ENCODE results near the gene CENPF. TPM values are rescaled to one million over a fixed set of nuclear protein-coding genes. Genes with fewer than 3 reads are reported as not detected.

CENPF gene
- total and polyA plus RNA-seq, 9 of the 15 experiments (the other 6 are each of a cell fraction or from before 2014, with no cell fraction given) = 50.6 to 180 (median 98.3) TPM

GRCh38 chr1:214694769-214695168 lies 91.8 kb downstream of the CENPF start:
- no peaks in the 10 kb centered on the region for H3K27me3 ChIP-seq (ENCODE audit: control insufficient read depth in 2 of 2, insufficient read depth in 2 of 2, low read length in 2 of 2)
- no peaks in the 10 kb centered on the region for H4K20me1 ChIP-seq (replicated peaks; ENCODE audit: control insufficient read depth, insufficient read depth, low read length)
- H3K9ac ChIP-seq (ENCODE audit: insufficient read depth in 1 of 2, low read depth in 2 of 2, low read length in 2 of 2) = no peak overlapping the region
- POLR2A ChIA-PET = no interaction called here
- H2AFZ ChIP-seq (ENCODE audit: low read depth, low read length) = no peak overlapping the region
- WGBS (ENCODE audit: insufficient coverage, low coverage, missing lambda C conversion rate) = 2% methylated on average over 4 of the region's 4 CpGs
- no peak for DNase-seq (ENCODE audit: extremely low read depth in 1 of 4, low spot score in 3 of 4)
- H3K9me3 ChIP-seq (replicated peaks; ENCODE audit: control insufficient read depth, insufficient read depth, low read depth, low read length) = no peaks in the 10 kb centered on the region
- H3K4me2 ChIP-seq (ENCODE audit: insufficient read depth, low read length) = no peak overlapping the region
- no peaks in the 10 kb centered on the region for H3K79me2 ChIP-seq (ENCODE audit: control insufficient read depth, insufficient read depth, low read length)
- FAIRE-seq = no peak
- no peak overlapping the region for H3K4me3 ChIP-seq
- BruUV-seq (replicated peaks) = no TSS peak
- CTCF ChIA-PET (ENCODE audit: low intra/inter-chr PET ratio) = no interaction called here
- in situ Hi-C loops (cut with MboI) (no loop called here), intact Hi-C loops (cut with micrococcal nuclease) (no loop called here)
- no peaks in the 10 kb centered on the region for H3K36me3 ChIP-seq (ENCODE audit: control insufficient read depth, insufficient read depth, low read length)
- H3K9me1 ChIP-seq (ENCODE audit: control insufficient read depth, insufficient read depth, low read length) = no peaks in the 10 kb centered on the region
- H3K4me1 ChIP-seq (replicated peaks in 1 of 2; ENCODE audit: control insufficient read depth in 2 of 2, insufficient read depth in 2 of 2, low read length in 2 of 2) = no peaks in the 10 kb centered on the region
- H3K27ac ChIP-seq (ENCODE audit: extremely low read depth, low read depth, low read length) = no peak overlapping the region
- ATAC-seq = no peak
- TF ChIP-seq HNRNPLL (IDR thresholded peaks at IDR 0.05; ENCODE audit: low read depth, low read length, poor library complexity, severe bottlenecking) = no peak
- no peak for TF ChIP-seq U2AF1 (optimal IDR thresholded peaks at IDR 0.05; ENCODE audit: low read depth, low read length)
- TF ChIP-seq ZBTB17 (CRISPR knock-in tag; IDR thresholded peaks at IDR 0.05) = no peak
- TF ChIP-seq ZFX (CRISPR knock-in tag; IDR thresholded peaks at IDR 0.05) = no peak
- TF ChIP-seq PTTG1 (tag; IDR thresholded peaks at IDR 0.05; ENCODE audit: low read depth) = no peak
- TF ChIP-seq CTCF (IDR thresholded peaks at IDR 0.05 in 2 of 3, conservative IDR thresholded peaks at IDR 0.05 in 1 of 3; ENCODE audit: insufficient read depth in 2 of 3, low read depth in 1 of 3, low read length in 3 of 3) = no peak
- TF ChIP-seq FOXJ3 (CRISPR knock-in tag; IDR thresholded peaks at IDR 0.05) = no peak
- no peak for TF ChIP-seq ZNF146 (CRISPR knock-in tag; IDR thresholded peaks at IDR 0.05; ENCODE audit: unreplicated experiment)
- TF ChIP-seq RBBP5 (IDR thresholded peaks at IDR 0.05; ENCODE audit: borderline replicate concordance, insufficient read depth, low read length, poor library complexity, severe bottlenecking) = no peak
- TF ChIP-seq NR1H2 (CRISPR knock-in tag; IDR thresholded peaks at IDR 0.05) = no peak
- no peak for TF ChIP-seq TARDBP (IDR thresholded peaks at IDR 0.05)
- no peak for TF ChIP-seq HMG20B (CRISPR knock-in tag; IDR thresholded peaks at IDR 0.05)
- no peak for TF ChIP-seq ZNF696 (CRISPR knock-in tag; conservative IDR thresholded peaks at IDR 0.05)
- TF ChIP-seq ZNF551 (CRISPR knock-in tag; IDR thresholded peaks at IDR 0.05) = no peak
- no peak for TF ChIP-seq ZNF639 (CRISPR knock-in tag; conservative IDR thresholded peaks at IDR 0.05 in 1 of 2, IDR thresholded peaks at IDR 0.05 in 1 of 2)
- no peak for TF ChIP-seq HLTF (IDR thresholded peaks at IDR 0.05)
- no peak for TF ChIP-seq CHD2 (IDR thresholded peaks at IDR 0.05; ENCODE audit: low read depth, low read length)
- TF ChIP-seq ARID3B (CRISPR knock-in tag; IDR thresholded peaks at IDR 0.05; ENCODE audit: borderline replicate concordance) = no peak
- TF ChIP-seq BRCA1 (IDR thresholded peaks at IDR 0.05) = no peak
- TF ChIP-seq BRCA1 (CRISPR knock-in tag; IDR thresholded peaks at IDR 0.05) = no peak
